ENCODE data around the gene SLC26A11.
"Not testable (repeated sequence)": the region's sequence is repeated elsewhere in the genome, so short reads cannot be mapped to it uniquely, and the experiment has no call there.

SLC26A11 gene

DNA sequence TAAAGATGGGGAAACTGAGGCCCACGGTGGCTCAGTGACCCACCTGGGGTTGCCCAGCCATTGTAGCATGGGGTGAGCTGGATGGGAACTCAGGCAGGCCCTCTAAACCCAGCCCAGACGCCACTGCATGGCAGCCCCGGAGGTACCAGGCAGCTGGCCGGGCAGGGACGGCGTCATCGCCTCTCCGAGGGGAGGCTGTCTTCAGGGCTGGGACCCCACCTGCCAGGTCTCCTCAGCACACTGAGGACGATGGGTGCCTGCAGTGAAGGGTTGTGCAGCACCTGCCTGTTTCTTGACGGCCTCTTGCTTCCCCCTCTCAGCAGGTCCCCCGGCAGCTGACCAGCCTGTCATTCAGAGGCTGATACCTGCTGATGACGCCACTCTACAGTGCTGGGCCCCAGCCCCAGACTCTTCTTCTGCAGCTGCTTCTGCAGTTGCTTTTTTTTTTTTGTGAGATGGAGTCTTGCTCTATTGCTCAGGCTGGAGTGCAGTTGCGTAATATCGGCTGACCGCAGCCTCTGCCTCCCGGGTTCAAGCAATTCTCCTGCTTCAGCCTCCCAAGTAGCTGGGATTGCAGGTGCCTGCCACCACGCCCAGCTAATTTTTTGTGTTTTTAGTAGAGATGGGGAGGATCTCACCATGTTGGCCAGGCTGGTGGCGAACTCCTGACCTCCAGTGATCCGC is 65.2 kb downstream of the SLC26A11 start:
- no peak for DNase-seq (ENCODE audit: low spot score)

DNA sequence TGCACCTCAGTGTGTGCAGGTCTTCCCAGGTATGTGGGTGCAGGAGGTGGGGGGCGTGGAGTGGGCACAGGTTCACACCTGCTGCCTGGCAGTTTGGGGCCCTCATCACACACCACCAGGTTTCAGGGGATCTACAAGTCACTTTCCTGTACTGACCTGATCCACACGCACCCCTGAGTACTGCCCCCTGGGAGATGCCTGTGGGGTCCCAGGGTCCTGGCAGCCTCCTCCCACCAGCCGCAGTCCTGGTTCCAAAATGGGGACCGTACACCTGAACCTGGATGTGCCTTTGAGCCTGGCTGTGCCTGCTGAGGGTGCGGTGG is 66.4 kb downstream of the SLC26A11 start:
- no peak for DNase-seq (ENCODE audit: low spot score)

DNA sequence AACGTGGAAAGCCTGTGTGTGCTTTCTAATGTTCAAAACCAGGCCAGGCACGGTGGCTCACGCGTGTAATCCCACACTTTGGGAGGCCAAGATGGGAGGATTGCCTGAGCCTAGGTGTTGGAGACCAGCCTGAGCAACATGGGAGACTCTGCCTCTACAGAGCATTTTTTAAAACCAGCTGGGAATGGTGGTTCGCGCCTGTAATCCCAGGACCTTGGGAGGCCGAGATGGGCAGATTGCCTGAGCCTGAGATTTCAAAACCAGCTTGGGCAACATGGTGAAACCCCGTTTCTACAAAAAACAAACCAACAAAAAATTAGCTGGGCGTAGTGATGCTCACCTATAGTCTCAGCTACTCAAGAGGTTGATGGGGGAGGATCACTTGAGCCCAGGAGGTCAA is 66.8 kb downstream of the SLC26A11 start:
- DNase-seq (ENCODE audit: low spot score) = no peak

DNA sequence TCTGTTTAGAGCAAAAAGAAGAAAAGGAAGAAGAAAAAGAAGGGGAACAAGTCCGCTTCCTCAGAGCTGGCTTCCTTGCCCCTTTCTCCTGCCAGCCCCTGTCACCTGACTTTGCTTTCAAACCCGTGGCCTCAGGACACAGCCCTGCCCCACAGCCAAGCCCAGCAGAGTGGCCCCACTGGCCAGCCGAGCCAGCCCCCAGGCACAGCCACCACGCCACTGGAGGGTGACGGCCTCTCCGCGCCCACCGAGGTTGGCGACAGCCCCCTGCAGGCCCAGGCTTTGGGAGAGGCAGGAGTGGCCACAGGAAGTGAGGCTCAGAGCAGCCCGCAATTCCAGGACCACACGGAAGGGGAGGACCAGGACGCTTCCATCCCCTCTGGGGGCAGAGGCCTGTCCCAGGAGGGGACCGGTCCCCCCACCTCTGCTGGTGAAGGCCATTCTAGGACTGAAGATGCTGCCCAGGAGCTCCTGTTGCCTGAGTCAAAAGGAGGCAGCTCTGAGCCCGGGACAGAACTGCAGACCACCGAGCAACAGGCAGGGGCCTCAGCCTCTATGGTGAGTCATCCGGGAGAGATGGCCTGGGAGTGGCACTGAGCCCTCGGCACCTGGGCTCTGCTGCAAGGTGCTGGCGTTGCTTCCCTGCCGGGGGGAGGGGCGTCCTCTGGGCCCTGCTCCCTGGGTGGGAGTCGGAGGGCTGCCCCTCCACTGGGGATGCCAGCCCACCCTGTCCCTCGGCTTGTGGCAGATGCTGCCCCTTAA is 67.8 kb downstream of the SLC26A11 start:
- no peak for DNase-seq (ENCODE audit: low spot score)

DNA sequence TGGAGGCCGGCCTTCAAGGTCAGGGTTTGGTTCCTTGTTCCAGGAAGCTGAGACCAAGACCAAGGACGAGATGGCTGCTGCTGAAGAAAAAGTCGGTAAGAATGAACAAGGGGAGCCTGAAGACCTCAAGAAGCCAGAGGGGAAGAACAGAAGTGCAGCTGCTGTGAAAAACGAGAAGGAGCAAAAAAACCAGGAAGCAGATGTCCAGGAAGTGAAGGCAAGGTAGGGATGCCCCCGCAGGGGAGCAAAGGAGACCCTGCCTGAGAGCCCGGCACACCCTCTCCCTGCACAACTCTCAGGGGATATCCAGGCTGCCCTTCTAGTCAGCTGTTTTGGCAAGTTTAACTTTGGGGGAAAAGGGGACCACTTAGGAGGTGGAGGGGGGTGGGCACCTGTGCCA is 69.4 kb downstream of the SLC26A11 start:
- DNase-seq (ENCODE audit: low spot score) = no peak

DNA sequence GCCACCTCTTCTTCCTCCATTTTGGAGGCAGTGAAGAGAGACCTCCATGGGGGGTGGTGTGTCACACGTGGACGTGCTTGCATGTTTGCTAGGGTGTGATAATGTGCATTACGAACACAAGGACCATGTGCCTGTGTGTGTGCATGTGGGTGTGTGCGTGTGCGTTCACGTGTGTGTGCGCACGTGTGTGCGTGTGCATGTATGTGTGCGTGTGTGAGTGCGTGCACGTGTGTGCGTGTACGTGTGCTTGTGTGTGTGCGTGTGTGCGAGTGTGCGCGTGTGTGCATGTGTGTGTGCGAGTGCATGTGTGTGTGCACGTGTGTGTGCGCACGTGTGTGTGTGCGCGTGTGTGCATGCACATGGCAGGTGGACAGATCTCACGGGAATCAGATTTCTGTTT is 69.9 kb downstream of the SLC26A11 start:
- DNase-seq (ENCODE audit: low spot score) = no peak

DNA sequence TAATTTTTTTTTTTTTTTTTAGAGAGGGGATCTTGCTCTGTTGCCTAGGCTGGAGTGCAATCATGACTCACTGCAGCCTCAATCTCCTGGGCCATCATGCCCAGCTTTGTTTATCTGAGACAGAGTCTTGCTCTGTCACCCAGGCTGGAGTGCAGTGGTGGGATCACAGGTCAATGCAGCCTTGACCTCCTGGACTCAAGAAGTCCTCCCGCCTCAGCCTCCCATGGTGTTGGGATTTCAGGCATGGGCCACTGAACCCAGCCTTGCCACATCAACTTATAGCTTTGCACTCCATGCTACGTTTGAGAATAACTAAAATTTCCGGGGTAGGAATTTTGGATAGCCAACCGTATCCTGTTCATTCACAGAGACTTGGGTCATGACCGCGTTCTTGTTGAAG is 71.0 kb downstream of the SLC26A11 start:
- no peak for DNase-seq (ENCODE audit: low spot score)

DNA sequence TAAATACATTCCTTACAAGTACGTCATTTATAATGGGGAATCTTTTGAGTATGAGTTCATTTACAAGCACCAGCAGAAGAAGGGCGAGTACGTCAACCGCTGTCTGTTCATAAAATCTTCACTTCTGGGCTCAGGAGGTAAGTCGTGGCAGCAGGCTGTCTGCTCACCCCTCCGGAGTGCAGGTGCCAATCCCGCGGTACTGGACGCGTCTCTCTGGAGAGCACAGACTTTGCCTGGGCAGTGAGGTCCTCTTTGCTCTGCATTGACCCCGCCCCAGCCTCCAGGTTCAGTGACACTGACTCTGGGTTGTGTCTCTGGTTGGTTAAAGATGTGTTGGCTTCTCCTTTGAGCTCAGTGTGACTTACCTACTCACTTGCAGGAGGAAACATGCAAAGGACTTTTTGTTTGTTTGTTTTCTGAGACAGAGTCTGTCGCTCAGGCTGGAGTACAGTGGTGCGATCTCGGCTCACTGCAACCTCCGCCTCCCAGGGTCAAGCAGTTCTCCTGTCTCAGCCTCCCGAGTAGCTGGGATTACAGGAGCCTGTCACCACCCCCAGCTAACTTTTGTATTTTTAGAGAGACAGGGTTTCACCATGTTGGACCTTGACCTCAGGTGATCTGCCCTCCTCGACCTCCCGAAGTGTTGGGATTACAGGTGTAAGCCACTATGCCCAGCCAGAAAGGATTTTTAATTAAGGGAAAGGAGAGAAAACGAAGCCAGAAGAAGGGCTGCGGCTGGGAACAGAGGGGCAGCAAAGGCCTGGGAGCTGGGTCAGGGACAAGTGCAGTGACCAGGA is 71.7 kb downstream of the SLC26A11 start:
- DNase-seq (ENCODE audit: low spot score) = no peak

DNA sequence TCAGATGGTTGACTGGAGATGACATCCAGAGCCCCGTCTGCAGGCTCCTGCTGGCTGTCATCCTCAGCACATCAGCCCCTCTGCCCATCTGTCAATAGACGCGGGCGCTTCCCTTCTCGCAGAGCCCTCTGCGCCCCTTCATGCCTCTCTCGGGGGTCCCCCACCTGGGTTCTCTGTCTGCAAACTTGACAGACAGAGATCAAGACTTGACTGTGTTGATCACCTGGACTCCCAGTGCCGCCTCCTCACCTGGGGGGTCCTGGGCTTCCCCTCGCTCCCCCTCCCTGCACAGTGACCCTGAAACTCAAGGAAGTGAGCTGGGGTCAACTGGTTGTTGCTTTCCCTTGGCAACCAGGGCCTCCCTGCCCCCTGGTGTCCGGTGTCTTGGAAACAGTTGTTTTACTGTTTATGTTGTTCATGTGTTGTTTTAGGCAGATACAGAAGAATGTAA is 72.3 kb downstream of the SLC26A11 start:
- no peak for DNase-seq (ENCODE audit: low spot score)

DNA sequence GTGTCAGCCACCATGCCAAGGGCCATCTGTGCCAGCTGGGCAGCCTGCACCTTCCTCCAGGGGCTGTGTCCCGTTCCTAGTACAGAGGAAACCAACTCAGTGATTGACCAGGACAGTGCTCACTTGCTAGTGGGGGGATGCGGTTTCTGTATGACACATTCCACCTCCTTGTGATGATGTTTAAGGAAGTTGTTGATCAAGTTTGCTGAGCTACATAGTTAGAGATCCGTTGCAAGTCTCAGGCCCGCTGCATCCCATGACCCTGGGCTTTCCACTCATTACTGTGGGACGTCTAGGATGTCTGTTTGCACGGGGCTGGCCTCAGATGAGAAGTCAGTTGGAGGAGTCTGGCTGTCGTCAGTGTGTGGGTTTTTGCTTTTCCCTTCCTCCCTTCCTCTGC is 74.0 kb downstream of the SLC26A11 start:
- no peak for DNase-seq (ENCODE audit: low spot score)

DNA sequence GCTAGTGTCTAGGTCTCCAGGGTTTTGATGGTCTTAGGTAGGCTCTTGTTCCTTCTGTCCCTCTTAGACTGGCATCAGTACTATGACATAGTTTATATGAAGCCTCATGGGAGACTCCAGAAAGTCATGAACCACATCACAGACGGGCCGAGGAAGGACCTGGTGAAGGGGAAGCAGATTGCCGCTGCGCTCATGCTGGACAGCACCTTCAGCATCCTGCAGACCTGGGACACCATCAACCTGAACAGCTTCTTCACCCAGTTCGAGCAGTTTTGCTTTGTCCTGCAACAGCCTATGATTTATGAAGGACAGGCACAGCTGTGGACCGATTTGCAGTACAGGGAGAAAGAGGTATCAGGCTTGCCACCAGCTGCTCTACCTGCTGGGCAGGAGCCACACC is 74.4 kb downstream of the SLC26A11 start:
- no peak for DNase-seq (ENCODE audit: low spot score)

DNA sequence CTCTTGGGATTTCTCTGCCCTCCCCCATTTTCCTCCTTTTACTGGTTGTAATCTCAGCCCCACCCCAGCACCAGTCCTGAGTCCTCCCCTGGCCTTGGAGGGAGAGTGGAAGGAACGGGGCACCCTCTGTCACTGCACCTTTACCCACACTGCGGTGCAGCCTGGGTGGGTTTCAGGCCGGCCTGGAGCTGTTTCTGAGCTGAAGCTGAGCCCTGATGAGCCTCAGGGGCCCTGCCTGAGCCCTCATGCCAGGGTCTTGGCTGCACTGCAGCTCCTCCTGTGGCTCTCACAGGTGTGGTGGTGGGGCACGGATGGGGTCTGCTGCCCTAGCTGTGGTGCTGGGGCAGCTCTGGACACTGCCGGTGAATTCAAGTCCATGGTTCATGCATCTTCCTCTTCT is 74.9 kb downstream of the SLC26A11 start:
- no peak for DNase-seq (ENCODE audit: low spot score)

DNA sequence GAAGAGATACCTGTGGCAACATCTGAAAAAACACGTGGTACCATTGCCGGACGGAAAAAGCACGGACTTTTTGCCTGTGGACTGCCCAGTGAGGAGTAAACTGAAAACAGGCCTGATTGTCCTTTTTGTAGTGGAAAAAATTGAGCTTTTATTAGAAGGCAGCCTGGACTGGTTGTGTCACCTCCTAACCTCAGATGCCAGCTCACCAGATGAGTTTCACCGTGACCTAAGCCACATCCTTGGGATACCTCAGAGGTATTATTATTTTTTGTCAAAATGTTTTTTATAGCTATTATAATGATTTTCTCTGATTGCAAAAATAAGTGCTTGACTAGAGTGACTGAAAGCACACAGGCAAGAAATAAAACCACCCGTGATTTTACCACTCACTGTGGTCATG is 75.3 kb downstream of the SLC26A11 start:
- DNase-seq (ENCODE audit: low spot score) = no peak

DNA sequence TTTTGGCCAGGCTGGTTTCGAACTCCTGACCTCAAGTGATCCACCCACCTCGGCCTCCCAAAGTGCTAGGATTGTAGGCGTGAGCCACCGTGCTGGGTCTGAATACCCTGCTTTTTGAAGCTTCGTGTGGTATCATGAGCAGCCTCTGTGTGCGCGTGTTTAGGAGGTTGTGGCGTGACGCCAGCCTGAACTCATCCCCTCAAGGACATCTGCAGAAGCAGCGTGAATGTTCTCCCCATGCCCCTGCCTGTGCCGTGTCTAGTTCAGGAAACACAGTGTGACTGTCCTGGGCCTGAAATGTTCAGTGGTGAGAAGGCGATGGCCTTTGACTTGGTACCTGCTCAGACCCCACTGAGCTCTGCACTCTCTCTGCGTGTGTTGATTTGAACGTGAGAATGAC is 76.0 kb downstream of the SLC26A11 start:
- DNase-seq (ENCODE audit: low spot score) = no peak

DNA sequence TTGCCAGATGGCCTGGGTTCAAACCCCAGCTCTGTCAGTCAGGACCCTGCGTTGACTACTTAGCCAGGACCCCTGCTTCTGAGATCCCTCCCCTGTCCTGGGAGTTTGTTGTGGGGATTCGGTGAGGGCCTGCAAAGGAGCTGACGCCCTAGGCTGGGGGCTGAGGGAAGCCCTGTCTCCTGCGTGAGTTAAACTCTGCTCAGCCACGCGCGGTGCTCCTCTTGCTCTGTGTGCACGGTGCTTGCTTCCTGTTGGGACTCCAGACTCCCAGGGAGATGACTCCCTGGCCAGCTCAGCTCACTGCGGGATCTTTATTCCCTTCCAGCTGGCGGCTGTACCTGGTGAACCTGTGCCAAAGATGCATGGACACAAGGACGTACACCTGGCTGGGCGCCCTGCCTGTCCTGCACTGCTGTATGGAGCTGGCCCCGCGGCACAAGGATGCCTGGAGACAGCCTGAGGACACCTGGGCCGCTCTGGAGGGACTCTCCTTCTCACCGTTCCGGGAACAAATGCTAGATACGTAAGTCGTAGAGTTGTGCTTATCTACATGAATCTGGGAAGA is 77.9 kb downstream of the SLC26A11 start:
- no peak for DNase-seq (ENCODE audit: low spot score)

DNA sequence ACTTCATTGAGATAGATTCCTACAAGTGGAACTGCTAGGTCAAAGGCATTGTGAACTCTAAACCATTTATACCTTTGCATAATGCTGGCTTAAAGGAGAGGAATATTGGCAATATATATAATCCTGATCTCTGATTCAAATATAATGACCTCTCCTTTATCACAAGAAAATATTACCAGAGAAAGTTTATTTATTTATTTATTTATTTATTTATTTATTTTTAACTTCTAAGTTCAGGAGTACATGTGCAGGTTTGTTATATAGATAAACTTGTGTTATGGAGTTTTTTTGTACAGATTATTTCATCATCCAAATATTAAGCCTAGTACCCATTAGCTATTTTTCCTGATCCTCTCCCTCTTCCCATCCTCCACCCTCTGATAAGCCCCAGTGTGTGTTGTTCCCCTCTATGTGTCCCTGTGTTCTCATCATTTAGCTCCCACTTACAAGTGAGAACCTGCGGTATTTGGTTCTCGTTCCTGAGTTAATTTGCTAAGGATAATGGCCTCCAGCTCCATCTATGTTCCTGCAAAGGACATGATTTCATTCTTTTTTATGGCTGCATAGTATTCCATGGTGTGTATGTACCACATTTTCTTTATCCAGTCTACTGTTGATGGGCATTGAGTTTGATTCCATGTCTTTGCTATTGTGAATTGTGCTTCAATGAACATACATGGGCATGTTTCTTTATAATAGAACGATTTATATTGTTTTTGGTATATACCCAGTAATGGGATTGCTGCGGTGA is 79.3 kb downstream of the SLC26A11 start:
- not testable (repeated sequence) for DNase-seq (ENCODE audit: low spot score)

DNA sequence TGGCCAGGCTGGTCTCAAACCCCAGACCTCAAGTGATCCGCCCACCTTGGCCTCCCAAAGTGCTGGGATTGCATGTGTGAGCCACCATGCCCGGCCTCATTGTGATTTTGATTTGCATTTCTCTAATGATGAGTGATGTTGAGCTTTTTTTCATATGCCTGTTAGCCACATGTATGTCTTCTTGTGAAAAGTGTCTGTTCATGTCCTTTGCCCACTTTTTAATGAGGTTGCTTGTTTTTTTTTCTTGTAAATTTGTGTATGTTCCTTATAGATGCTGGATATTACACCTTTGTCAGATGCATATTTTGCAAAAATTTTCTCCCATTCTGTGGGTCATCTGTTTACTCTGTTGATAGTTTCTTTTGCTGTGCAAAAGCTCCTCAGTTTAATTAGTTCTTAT is 80.5 kb downstream of the SLC26A11 start:
- not testable (repeated sequence) for DNase-seq (ENCODE audit: low spot score)
